ENCODE data around the gene ATP8A1.

DNA sequence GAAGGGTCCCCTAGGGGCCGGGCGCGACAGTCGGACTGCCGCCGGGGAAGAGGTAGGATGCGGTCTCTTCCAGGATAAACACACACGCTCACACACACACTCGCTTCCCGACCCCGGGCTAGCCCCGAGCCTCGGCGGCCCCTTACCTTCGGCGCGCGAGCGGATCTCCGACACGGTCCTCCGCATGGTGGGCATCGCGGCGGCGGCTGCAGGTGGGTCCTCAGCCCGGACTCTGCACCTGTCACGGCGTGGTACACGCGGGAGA, 294 bp downstream of the ATP8A1 start:
- TF ChIP-seq ZNF274 (IDR thresholded peaks at IDR 0.05; ENCODE audit: low read depth, low read length) (no peak), SUZ12 (IDR thresholded peaks at IDR 0.05; ENCODE audit: extremely low read depth, insufficient read depth, insufficient read length) (no peak), YY1 (IDR thresholded peaks at IDR 0.05; ENCODE audit: insufficient read depth, insufficient read length) (no peak)

All from NT2/D1 (cell line).